Prostate gland (tissue), 2 donors: ENCODE data around the gene LMX1B. TPM values are rescaled to one million over a fixed set of nuclear protein-coding genes. Genes with fewer than 3 reads are reported as not detected.

Source experiments
- DNase-seq: peaks from one replicate; pipeline ENCODE4 v3.0.0-alpha.2; 2019; ENCODE audit warnings: low spot score
- H3K27ac ChIP-seq, 2 donors: fragments of 200-600 bp; sonication (generic); 2 replicates each; pipeline ENCODE4 v1.5.1; 2017 to 2019
- H3K27me3 ChIP-seq: fragments of 200-600 bp; sonication (generic); replicated peaks from 2 replicates; pipeline ENCODE4 v1.5.1; 2019; ENCODE audit not compliant: insufficient read depth
- H3K36me3 ChIP-seq, 2 donors: fragments of 200-600 bp; sonication (generic); 1 replicate in 1 of 2; 2 replicates in 1 of 2; pipeline versions ENCODE4 v1.5.1 to v1.8.1; 2017 to 2019
- H3K4me1 ChIP-seq: fragments of 200-600 bp; sonication (generic); replicated peaks from 2 replicates; pipeline ENCODE4 v1.5.1; 2019
- H3K4me3 ChIP-seq, 2 donors: fragments of 200-600 bp; sonication (generic); 2 replicates each; pipeline ENCODE4 v1.5.1; 2017 to 2019
- H3K9me3 ChIP-seq: fragments of 200-600 bp; sonication (generic); 2 replicates; pipeline ENCODE4 v1.5.1; 2017
- CTCF ChIP-seq, 4 experiments: fragments of 200-600 bp in 2 of 4; fragments of 450-650 bp in 2 of 4; sonication (generic) in 2 of 4; IDR thresholded peaks; 1 replicate in 3 of 4; 2 replicates in 1 of 4; pipeline ENCODE4 v1.5.1; 2016 to 2019; ENCODE audit warnings: antibody characterized with exemption in 4 of 4, mild to moderate bottlenecking in 2 of 4, moderate library complexity in 2 of 4
- POLR2A ChIP-seq: fragments of 450-650 bp; IDR thresholded peaks from one replicate; pipeline ENCODE4 v1.6.1; 2016; ENCODE audit warnings: antibody characterized with exemption, mild to moderate bottlenecking
- POLR2AphosphoS5 ChIP-seq: sonication (generic); formaldehyde crosslinking; IDR thresholded peaks from one replicate; pipeline ENCODE4 v1.6.1; 2017; ENCODE audit warnings: antibody characterized with exemption
- WGBS: methylation state at CpG from one replicate; pipeline ENCODE4 v1.1.5; 2018; 5-methylcytosine and 5-hydroxymethylcytosine counted together
- intact Hi-C: fragments of 100-400 bp; cut with DNase I; formaldehyde crosslinking; loops from one replicate; pipeline ENCODE4 v1.14.2; 2022
- total RNA-seq, 2 donors: library from RNA; depleted of rRNA; stranded (reverse); fragments of >200 nt; gene quantifications; one replicate each; pipeline ENCODE4 v1.1.0, GENCODE V29; 2016

LMX1B gene
- total RNA-seq, 2 donors from 2014 or later, result 0.18 to 2.1 TPM

- H3K4me1 ChIP-seq, result no peaks in the 10 kb centered on the region
- H3K4me3 ChIP-seq, result no peak overlapping the region
- WGBS, result 79% methylated on average over 14 of the region's 14 CpGs
- no peaks in the 10 kb centered on the region for H3K36me3 ChIP-seq
- no peaks in the 10 kb centered on the region for H3K9me3 ChIP-seq
- intact Hi-C loops, result loop anchor here (10.0 kb wide), 1 partner anchor 198 kb away; no protein-coding TSS in a partner anchor
- no peak overlapping the region for H3K27ac ChIP-seq
- TF ChIP-seq POLR2AphosphoS5 (no peak), CTCF (IDR thresholded peaks at IDR 0.05) (no peak), POLR2A (no peak)
- H3K27me3 ChIP-seq, result no peaks in the 10 kb centered on the region
- DNase-seq, result no peak
These were observed 89.5 kb downstream of the LMX1B start for GRCh38 chr9:126703002-126703865.

GRCh38 chr9:126703866-126704156, 90.1 kb downstream of the LMX1B start:
- Histone ChIP-seq H3K27me3 (no peaks in the 10 kb centered on the region), H3K4me1 (no peaks in the 10 kb centered on the region), H3K27ac (no peak overlapping the region), H3K4me3 (no peak overlapping the region), H3K9me3 (no peaks in the 10 kb centered on the region), H3K36me3 (no peaks in the 10 kb centered on the region)
- TF ChIP-seq CTCF (IDR thresholded peaks at IDR 0.05) (no peak), POLR2AphosphoS5 (no peak), POLR2A (no peak)
- no peak for DNase-seq
- 90% methylated on average over 3 of the region's 3 CpGs for WGBS
- intact Hi-C loops, result loop anchor here (10.0 kb wide), 1 partner anchor 199 kb away; no protein-coding TSS in a partner anchor

- intact Hi-C loops, result loop anchor here (10.0 kb wide), 1 partner anchor 200 kb away; no protein-coding TSS in a partner anchor
- no peaks in the 10 kb centered on the region for H3K9me3 ChIP-seq
- 34% methylated on average over 14 of the region's 14 CpGs for WGBS
- TF ChIP-seq POLR2AphosphoS5 (no peak), CTCF (IDR thresholded peaks at IDR 0.05) (no peak), POLR2A (no peak)
- no peak overlapping the region for H3K27ac ChIP-seq
- no peak for DNase-seq
- no peaks in the 10 kb centered on the region for H3K27me3 ChIP-seq
- no peaks in the 10 kb centered on the region for H3K36me3 ChIP-seq
- no peaks in the 10 kb centered on the region for H3K4me1 ChIP-seq
- H3K4me3 ChIP-seq, result no peak overlapping the region
These were observed 90.6 kb downstream of the LMX1B start for GRCh38 chr9:126704157-126704891.

- H3K9me3 ChIP-seq, result no peaks in the 10 kb centered on the region
- H3K27ac ChIP-seq, result no peak overlapping the region
- H3K27me3 ChIP-seq, result no peaks in the 10 kb centered on the region
- intact Hi-C loops, result loop anchor here (1.0 to 10.0 kb wide), 2 partner anchors 76 to 200 kb away; no protein-coding TSS in a partner anchor
- TF ChIP-seq CTCF (IDR thresholded peaks at IDR 0.05) (peak; percentile 89 to 96 (median 93)), POLR2AphosphoS5 (peak; percentile 67), POLR2A (no peak)
- no peaks in the 10 kb centered on the region for H3K4me1 ChIP-seq
- WGBS, result 5% methylated on average over 34 of the region's 36 CpGs
- DNase-seq, result peak; percentile 79
- no peaks in the 10 kb centered on the region for H3K36me3 ChIP-seq
- no peak overlapping the region for H3K4me3 ChIP-seq
These were observed 91.4 kb downstream of the LMX1B start for GRCh38 chr9:126704892-126705766.
